ENCODE data around the gene MED15.

- TF ChIP-seq CTCF (IDR thresholded peaks at IDR 0.05 in 4 of 5, conservative IDR thresholded peaks at IDR 0.05 in 1 of 5): no peak
- TF ChIP-seq POLR2A (IDR thresholded peaks at IDR 0.05): no peak
These were observed 115.4 kb downstream of the MED15 start for GRCh38 chr22:20622650-20623339.

Measured in gastrocnemius medialis (tissue), 4 donors.